GM04504 (cell line): ENCODE results near the gene HS3ST4.
A peak's percentile ranks its signal among the peaks of the same experiment; 100 is the strongest.

Experiments used
- DNase-seq: peaks from one replicate; pipeline ENCODE4 v3.0.0-alpha.2; 2012; ENCODE audit warnings: low read depth

The HS3ST4 gene

DNA sequence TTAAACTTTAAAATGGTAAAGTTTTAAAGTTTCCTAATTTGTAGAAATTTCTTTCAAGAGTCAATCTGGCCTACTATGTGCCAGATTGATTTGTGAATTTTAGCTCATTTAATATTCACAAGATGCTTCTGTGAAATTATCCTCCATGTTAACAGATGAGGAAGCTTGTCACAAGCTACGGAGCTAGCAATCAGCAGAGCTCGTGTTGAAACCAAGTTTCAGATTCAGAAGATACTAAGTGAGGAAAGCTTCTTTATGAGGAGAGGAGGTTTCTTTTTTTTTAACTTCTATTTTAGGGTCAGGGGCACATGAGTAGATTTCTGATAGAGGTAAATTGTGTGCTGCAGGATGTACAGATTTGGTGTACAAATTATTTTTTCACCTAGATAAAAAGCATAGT is 135.9 kb downstream of the HS3ST4 start:
- DNase-seq: no peak

DNA sequence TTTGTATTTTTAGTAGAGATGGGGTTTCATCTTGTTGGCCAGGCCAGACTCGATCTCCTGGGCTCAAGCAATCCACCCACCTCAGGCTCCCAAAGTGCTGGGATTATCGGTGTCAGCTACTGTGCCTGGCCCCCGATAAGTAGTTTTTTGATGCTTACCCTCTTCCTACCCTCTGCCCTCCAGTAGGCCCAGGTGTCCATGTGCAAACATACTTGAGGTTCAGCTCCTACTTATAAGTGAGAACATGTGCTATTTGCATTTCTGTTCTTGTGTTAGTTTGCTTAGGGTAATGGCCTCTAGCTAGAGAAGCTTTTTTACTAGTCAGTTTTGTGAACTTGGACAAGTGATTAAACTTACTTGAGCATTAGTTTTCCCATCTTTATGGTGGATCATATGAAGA is 136.8 kb downstream of the HS3ST4 start:
- DNase-seq: no peak

DNA sequence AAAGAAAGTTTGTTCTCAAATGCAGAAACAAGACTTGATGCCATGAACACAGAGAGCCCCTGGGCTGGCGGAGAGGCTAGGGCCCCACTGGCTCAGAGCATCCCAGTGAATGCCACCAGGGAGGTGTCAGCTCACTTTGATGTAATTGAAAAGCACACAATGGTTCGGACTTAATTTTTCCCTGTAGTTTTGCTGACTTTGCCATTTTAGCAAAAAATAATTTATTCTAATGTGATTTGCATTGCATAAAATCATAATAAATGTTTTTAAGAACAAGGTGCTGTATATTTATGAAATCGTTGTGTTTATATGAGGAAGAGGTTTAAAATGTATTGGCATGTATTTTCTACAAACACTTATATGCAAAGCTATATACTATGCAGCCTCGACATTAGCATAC is 140.5 kb downstream of the HS3ST4 start:
- no peak for DNase-seq

GRCh38 chr16:25834101-25834500 is 142.3 kb downstream of the HS3ST4 start:
- DNase-seq: no peak

DNA sequence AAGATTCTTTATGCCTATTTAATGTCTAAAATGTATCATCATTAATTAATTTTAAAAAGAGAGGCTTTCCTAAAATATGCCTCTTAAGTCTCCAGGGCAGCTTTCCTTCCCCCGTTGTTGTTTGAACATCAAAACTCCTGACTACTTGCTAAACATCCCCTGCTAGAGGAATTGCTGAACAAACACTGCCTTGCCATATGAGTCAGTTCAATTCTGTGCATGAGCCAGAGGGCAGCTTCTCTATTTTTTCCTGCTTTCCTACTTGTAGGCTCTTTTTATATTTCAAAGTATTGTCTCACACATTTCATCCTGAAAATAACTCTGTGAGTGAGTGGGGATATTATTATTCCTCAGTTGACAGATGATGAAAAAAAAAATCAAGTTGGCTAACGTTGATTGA is 143.4 kb downstream of the HS3ST4 start:
- DNase-seq: no peak

DNA sequence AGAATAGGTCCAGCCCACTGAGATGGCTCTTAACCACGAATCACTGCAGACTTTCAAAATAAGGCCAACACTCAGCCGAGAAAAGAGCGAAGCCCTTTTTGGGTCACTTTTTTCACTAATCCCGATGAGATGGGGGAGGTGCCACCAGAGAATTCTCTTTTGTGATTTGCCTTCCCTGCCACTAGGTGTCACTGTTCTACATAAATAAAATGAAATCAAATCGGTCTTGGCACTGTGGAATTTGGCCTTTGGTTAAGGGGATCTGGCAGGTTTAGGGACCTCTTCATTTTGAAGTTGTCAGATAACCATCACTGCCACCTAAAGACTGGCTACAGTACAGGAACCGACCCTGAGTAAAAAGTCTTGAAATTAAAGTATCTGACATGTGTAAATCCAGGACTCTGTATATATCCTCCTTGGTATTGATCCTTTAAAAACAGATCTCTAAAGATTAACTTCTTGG is 147.0 kb downstream of the HS3ST4 start:
- DNase-seq: peak; percentile 9

- no peak for DNase-seq
These were observed 150.0 kb downstream of the HS3ST4 start for GRCh38 chr16:25841761-25842160.

DNA sequence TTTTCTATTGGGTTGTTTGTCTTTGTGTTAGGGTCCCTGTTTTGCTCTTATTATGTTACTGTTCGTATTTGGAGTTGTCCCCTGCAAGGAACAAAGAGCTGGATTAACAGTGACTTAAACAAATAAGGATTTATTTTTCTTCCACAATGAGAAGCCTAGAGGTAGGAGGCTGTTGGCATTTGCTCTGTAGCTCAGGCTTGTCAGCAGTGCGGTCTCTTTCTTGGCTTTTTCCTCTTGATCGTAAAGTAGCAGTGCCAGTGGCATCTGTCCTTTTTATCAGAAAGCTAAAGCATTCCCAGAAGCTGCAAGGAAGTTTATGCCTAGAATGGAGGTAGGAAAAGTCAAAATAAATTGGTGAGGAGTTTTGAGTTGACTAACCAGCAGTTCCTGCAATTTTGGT is 154.1 kb downstream of the HS3ST4 start:
- no peak for DNase-seq

DNA sequence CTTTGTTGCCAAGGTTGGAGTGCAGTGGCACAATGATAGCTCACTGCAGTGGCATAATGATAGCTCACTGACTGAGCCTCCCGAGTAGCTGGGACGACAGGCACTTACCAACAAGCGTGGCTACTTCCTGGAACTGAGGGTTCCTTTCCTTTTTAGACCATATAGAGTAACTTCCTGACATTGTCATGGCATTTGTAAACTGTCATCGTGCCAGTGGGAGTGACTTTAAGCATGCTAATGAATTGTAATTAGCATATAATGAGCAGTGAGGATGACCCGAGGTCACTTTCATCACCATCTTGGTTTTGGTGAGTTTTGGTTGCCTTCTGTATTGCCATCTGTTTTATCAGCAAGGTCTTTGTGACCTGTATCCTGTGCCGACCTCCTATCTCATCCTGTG is 162.4 kb downstream of the HS3ST4 start:
- DNase-seq: no peak

GRCh38 chr16:25855063-25855462 is 163.3 kb downstream of the HS3ST4 start:
- DNase-seq: no peak

- DNase-seq: no peak
These were observed 164.1 kb downstream of the HS3ST4 start for GRCh38 chr16:25855818-25856217.

DNA sequence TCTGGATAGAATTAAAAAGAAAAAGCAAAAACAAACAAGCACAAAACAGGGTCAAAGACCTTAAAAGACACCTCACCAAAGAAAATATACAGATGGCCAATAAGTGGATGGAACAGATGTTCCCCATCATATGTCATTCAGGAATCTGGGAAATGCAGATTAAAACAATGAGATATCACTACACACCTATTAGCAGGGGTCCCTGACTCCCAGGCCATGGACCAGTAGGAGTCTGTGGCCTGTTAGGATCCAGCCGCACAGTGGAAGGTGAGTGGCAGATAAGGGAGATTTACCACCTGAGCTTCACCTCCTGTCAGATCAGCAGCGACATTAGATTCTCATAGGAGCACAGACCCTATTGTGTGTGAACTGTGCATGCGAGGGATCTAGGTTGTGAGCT is 167.9 kb downstream of the HS3ST4 start:
- DNase-seq: no peak

GRCh38 chr16:25867041-25867440 is 175.3 kb downstream of the HS3ST4 start:
- no peak for DNase-seq

DNA sequence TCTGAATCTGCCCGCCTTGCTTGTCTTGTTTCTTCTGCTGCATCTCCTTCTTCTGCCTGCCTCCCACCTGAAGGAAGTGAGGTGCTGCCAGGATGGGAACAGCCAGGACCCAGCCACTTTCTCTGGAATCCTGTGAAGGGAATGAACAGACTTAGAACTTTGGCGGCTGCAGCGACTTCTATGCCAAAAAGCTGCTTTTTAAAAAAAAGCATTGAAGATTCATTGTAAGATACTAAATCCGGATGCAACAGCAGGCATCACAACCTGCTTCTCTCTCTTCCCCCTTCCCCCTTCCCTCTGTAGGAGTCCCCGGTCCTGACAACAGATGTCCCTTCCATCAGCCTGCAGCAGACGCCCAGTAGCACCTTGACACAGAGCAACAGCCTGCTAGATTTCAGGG is 176.3 kb downstream of the HS3ST4 start:
- DNase-seq: no peak

GRCh38 chr16:25868706-25869370 is 177.1 kb downstream of the HS3ST4 start:
- no peak for DNase-seq

DNA sequence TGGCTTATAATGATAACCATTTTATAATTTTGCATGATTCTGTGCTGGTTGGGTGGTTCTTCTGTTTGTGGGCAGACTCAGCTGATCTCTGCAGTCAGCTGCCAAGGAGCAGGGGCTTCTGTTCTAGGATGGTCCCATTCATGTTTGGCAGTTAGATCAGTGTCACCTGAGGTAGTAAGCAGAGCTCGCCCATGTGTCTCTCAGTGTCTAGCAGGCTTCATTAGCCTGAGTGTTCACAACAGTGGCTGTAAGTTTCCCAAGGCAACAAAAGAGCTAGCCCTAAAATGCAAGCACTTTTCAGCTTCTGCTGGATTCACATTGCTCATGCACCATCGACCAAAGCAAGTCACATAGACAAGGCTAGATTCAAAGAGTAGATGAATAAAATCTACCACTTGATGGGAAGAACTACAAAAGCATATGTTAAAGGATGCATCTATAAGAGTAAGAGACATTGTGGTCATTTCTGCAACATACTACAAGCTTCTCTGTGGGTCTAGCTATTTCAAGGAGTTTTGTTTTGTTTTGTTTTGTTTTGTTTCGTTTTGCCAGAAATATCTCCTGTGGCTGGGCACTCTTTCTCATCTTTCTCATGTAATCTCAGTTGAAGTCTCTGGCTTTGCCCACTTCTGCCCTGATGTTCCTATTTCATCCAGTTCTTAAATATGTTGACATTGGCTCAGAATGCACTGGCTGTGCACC is 180.8 kb downstream of the HS3ST4 start:
- DNase-seq: no peak

GRCh38 chr16:25874196-25874595 is 182.4 kb downstream of the HS3ST4 start:
- DNase-seq: no peak

GRCh38 chr16:25875956-25876598 is 184.3 kb downstream of the HS3ST4 start:
- DNase-seq: no peak

GRCh38 chr16:25877103-25877502 is 185.3 kb downstream of the HS3ST4 start:
- no peak for DNase-seq

DNA sequence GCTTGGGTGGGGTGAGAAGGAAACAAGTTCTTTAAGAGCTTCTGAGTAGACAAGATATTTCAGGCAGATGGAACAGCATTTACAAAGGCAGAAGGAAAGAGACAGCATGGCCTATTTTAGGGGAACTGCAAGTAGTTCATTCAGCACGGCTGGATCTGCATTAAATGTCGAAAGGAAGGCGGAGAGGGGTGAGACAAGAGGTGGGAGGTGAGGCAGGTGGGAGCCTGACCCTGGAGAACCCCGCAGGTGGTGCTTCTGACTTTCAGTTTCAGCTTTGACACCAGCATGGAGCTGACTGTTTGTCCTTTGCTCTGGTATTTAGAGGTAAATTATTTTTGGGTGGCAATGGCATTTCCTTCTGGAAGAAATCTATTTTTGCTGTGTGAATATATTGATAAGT is 194.8 kb downstream of the HS3ST4 start:
- no peak for DNase-seq

GRCh38 chr16:25888868-25889267 is 197.1 kb downstream of the HS3ST4 start:
- DNase-seq: no peak

GRCh38 chr16:25893332-25893731 is 201.6 kb downstream of the HS3ST4 start:
- DNase-seq: no peak

GRCh38 chr16:25894093-25894492 is 202.3 kb downstream of the HS3ST4 start:
- DNase-seq: no peak
